Activated CD8-positive, alpha-beta T cell treated with anti-CD3 and anti-CD28 coated beads for 36 hours (primary cell): ENCODE measurements around the gene C17orf114.

Source experiments
- ATAC-seq: fragments of 200-7000 bp; cut with Tn5 transposase; one replicate; pipeline ENCODE4 v1.10.0; 2021; ENCODE audit warnings: mild to moderate bottlenecking, moderate library complexity
- CTCF ChIA-PET: fragments of 350-600 bp; sonication (Branson Sonifier 250); formaldehyde crosslinking; loops from one replicate; lab custom pipeline; 2021; ENCODE audit warnings: antibody characterized with exemption; lab: Charles Lee
- POLR2A ChIA-PET: fragments of 350-600 bp; sonication (Branson Sonifier 250); formaldehyde crosslinking; loops from one replicate; lab custom pipeline; 2021; ENCODE audit warnings: antibody characterized with exemption; lab: Charles Lee
- DNase-seq: peaks from one replicate; pipeline ENCODE4 v3.0.0-alpha.2; 2020
- H3K27ac Mint-ChIP-seq: one replicate; pipeline ENCODE4 v1.8.0; 2021; ENCODE audit warnings: mild to moderate bottlenecking, mixed read lengths
- H3K27me3 Mint-ChIP-seq: one replicate; pipeline ENCODE4 v1.8.0; 2021; ENCODE audit warnings: mixed read lengths
- H3K36me3 Mint-ChIP-seq: one replicate; pipeline ENCODE4 v1.8.0; 2021; ENCODE audit warnings: low read depth, mixed read lengths
- H3K4me1 Mint-ChIP-seq: one replicate; pipeline ENCODE4 v1.8.0; 2021; ENCODE audit warnings: low read depth, mixed read lengths
- H3K4me3 Mint-ChIP-seq: one replicate; pipeline ENCODE4 v1.8.0; 2021; ENCODE audit warnings: mild to moderate bottlenecking, moderate library complexity, mixed read lengths
- H3K9me3 Mint-ChIP-seq: one replicate; pipeline ENCODE4 v1.8.0; 2021; ENCODE audit warnings: mixed read lengths
- CTCF ChIP-seq: fragments of 200-600 bp; IDR thresholded peaks from one replicate; pipeline ENCODE4 v1.8.0; 2022; ENCODE audit warnings: antibody characterized with exemption, mild to moderate bottlenecking
- intact Hi-C: fragments of 100-400 bp; cut with micrococcal nuclease; formaldehyde crosslinking; loops from one replicate; pipeline ENCODE4 v1.10.0; 2022

C17orf114 gene

GRCh38 chr17:4845118-4845517 is 43.0 kb upstream of the C17orf114 start:
- TF ChIP-seq CTCF = no peak
- no peaks in the 10 kb centered on the region for H3K9me3 Mint-ChIP-seq
- DNase-seq = no peak
- H3K27ac Mint-ChIP-seq = no peak overlapping the region
- no peaks in the 10 kb centered on the region for H3K27me3 Mint-ChIP-seq
- ATAC-seq = no peak
- no peaks in the 10 kb centered on the region for H3K36me3 Mint-ChIP-seq
- POLR2A ChIA-PET = no interaction called here
- peaks cover 27% of the 10 kb centered on the region for H3K4me1 Mint-ChIP-seq
- CTCF ChIA-PET = no interaction called here
- no peak overlapping the region for H3K4me3 Mint-ChIP-seq
- intact Hi-C loops = no loop called here

- Mint-ChIP-seq H3K4me1 (peaks cover 33% of the 10 kb centered on the region), H3K36me3 (no peaks in the 10 kb centered on the region), H3K27ac (no peak overlapping the region), H3K4me3 (no peak overlapping the region), H3K9me3 (no peaks in the 10 kb centered on the region), H3K27me3 (no peaks in the 10 kb centered on the region)
- POLR2A ChIA-PET = no interaction called here
- TF ChIP-seq CTCF = no peak
- intact Hi-C loops = no loop called here
- ATAC-seq (no peak), DNase-seq (no peak)
- CTCF ChIA-PET = interaction anchor here (1.3 kb wide), 2 partner anchors 18 to 277 kb away, joined by 3 read pairs; no protein-coding TSS in a partner anchor
Measured at GRCh38 chr17:4843321-4844000, 41.3 kb upstream of the C17orf114 start.

- TF ChIP-seq CTCF = no peak
- H3K4me3 Mint-ChIP-seq = no peak overlapping the region
- intact Hi-C loops = no loop called here
- ChIA-PET CTCF (interaction anchor here (1.3 kb wide), 1 partner anchor 20 kb away, joined by 3 read pairs; no protein-coding TSS in a partner anchor), POLR2A (no interaction called here)
- H3K27ac Mint-ChIP-seq = no peak overlapping the region
- no peaks in the 10 kb centered on the region for H3K27me3 Mint-ChIP-seq
- DNase-seq (no peak), ATAC-seq (no peak)
- H3K4me1 Mint-ChIP-seq = peaks cover 33% of the 10 kb centered on the region
- no peaks in the 10 kb centered on the region for H3K9me3 Mint-ChIP-seq
- no peaks in the 10 kb centered on the region for H3K36me3 Mint-ChIP-seq
Measured at GRCh38 chr17:4842376-4842775, 40.2 kb upstream of the C17orf114 start.

- TF ChIP-seq CTCF = no peak
- H3K36me3 Mint-ChIP-seq = no peaks in the 10 kb centered on the region
- ChIA-PET POLR2A (no interaction called here), CTCF (interaction anchor here (1.0 to 1.3 kb wide), 2 partner anchors 62 to 246 kb away, joined by 3 to 4 read pairs; partner anchors contain the start of gene CHRNE)
- DNase-seq = peak; percentile 74
- no peaks in the 10 kb centered on the region for H3K9me3 Mint-ChIP-seq
- ATAC-seq = peak; percentile 91
- peak overlapping the region; percentile 13 for H3K27ac Mint-ChIP-seq
- no peaks in the 10 kb centered on the region for H3K27me3 Mint-ChIP-seq
- H3K4me3 Mint-ChIP-seq = no peak overlapping the region
- intact Hi-C loops = no loop called here
- peaks cover 33% of the 10 kb centered on the region for H3K4me1 Mint-ChIP-seq
Measured at GRCh38 chr17:4840893-4841242, 38.7 kb upstream of the C17orf114 start.

GRCh38 chr17:4839965-4840892 is 38.1 kb upstream of the C17orf114 start:
- no peak for TF ChIP-seq CTCF
- Mint-ChIP-seq H3K9me3 (no peaks in the 10 kb centered on the region), H3K27ac (peak overlapping the region; percentile 13), H3K4me3 (no peak overlapping the region), H3K4me1 (peaks cover 33% of the 10 kb centered on the region), H3K36me3 (no peaks in the 10 kb centered on the region), H3K27me3 (no peaks in the 10 kb centered on the region)
- ATAC-seq = peak; percentile 34
- no peak for DNase-seq
- POLR2A ChIA-PET = no interaction called here
- CTCF ChIA-PET = interaction anchor here (0.7 to 1.3 kb wide), 3 partner anchors 63 to 245 kb away, joined by 3 to 4 read pairs (median 3); partner anchors contain the start of gene CHRNE
- intact Hi-C loops = no loop called here
